Measurements from ENCODE around the gene ADAT2. TPM values are rescaled to one million over a fixed set of nuclear protein-coding genes. Genes with fewer than 3 reads are reported as not detected.

ADAT2 gene
- total and polyA plus RNA-seq, 10 of the 15 experiments (the other 5 are each of a cell fraction or from before 2014, with no cell fraction given), result 7.8 to 38.6 (median 17.3) TPM

DNA sequence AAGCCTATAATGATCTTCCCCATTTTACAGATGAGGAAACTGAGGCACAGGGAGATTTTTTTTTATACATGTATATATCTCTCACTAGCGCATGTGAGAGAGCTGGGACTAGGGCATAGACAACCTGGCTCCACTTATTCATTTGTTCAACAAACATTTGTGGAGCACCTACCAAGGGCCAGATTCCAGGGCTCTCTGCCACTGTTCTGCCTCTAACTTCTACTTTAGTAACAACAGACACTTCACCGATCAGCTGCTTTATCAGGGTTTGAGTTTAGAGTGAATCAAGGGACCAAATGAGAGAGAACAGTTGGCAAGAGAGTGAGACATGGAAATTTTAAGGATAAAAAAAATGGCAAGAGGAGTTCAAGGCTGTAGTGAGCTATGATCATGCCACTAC lies 7.4 kb downstream of the ADAT2 start:
- DNase-seq (ENCODE audit: low read depth, low spot score) (no peak), ATAC-seq (no peak), FAIRE-seq (no peak)
- Histone ChIP-seq H4K20me1 (ENCODE audit: control insufficient read depth, insufficient read depth) (no peaks in the 10 kb centered on the region), H3K4me1 (ENCODE audit: control insufficient read depth, insufficient read depth, low read length) (no peaks in the 10 kb centered on the region), H3K9me3 (replicated peaks; ENCODE audit: control insufficient read depth, insufficient read depth, low read length) (no peaks in the 10 kb centered on the region), H3K27ac (ENCODE audit: control insufficient read depth, insufficient read depth) (no peak overlapping the region), H3K4me2 (ENCODE audit: control insufficient read depth, insufficient read depth) (no peak overlapping the region), H3K36me3 (ENCODE audit: control insufficient read depth in 2 of 2, insufficient read depth in 2 of 2, low read length in 1 of 2) (peaks cover 1 to 5% of the 10 kb centered on the region in 2 experiments; a peak in 1 of 4 replicates), H3K79me2 (ENCODE audit: control insufficient read depth, insufficient read depth, low read length) (no peaks in the 10 kb centered on the region; the same call in none of the 2 replicates), H2AFZ (ENCODE audit: control insufficient read depth, low read depth, low read length) (no peak overlapping the region), H3K9ac (ENCODE audit: control insufficient read depth, insufficient read depth, low read length) (no peak overlapping the region), H3K27me3 (replicated peaks in 1 of 2; ENCODE audit: control insufficient read depth in 2 of 2, insufficient read depth in 2 of 2, low read length in 1 of 2) (no peaks in the 10 kb centered on the region), H3K4me3 (no peak overlapping the region)
- ChIA-PET SMC1A (ENCODE audit: uncharacterized antibody, unreplicated experiment) (interaction anchor here (1.2 to 1.6 kb wide), 2 partner anchors 28 to 38 kb away, joined by 4 read pairs; no protein-coding TSS in a partner anchor), POLR2A (no interaction called here), CTCF (interaction anchor here (0.6 to 2.0 kb wide), 7 partner anchors 9 to 417 kb away, joined by 3 to 10 read pairs (median 3); no protein-coding TSS in a partner anchor), RAD21 (ENCODE audit: unreplicated experiment) (interaction anchor here (1.8 kb wide), 1 partner anchor 16 kb away, joined by 3 read pairs; no protein-coding TSS in a partner anchor)
- WGBS (ENCODE audit: insufficient coverage, insufficient replicate concordance, low lambda C conversion rate, missing lambda C conversion rate), result 100% methylated on average over 2 of the region's 2 CpGs
- in situ Hi-C loops (cut with MboI) (no loop called here), intact Hi-C loops (cut with micrococcal nuclease; ENCODE audit: unreplicated experiment) (no loop called here)
- BruUV-seq (replicated peaks), result no TSS peak
- TF ChIP-seq NBN (IDR thresholded peaks at IDR 0.05) (no peak), GATAD2B (conservative IDR thresholded peaks at IDR 0.05; ENCODE audit: low read depth) (no peak), EP300 (IDR thresholded peaks at IDR 0.05; ENCODE audit: borderline replicate concordance in 1 of 2, control insufficient read depth in 1 of 2, low read depth in 2 of 2, low read length in 2 of 2) (no peak), NFXL1 (IDR thresholded peaks at IDR 0.05; ENCODE audit: borderline replicate concordance) (no peak), WRNIP1 (IDR thresholded peaks at IDR 0.05; ENCODE audit: borderline replicate concordance, low read depth, low read length) (no peak), TCF12 (IDR thresholded peaks at IDR 0.05; ENCODE audit: low read depth, low read length) (no peak), JUND (IDR thresholded peaks at IDR 0.05; ENCODE audit: low read depth, low read length) (no peak), BRCA1 (IDR thresholded peaks at IDR 0.05; ENCODE audit: low read depth, low read length) (no peak), E4F1 (IDR thresholded peaks at IDR 0.05; ENCODE audit: borderline replicate concordance, partially characterized antibody) (no peak), SIN3A (IDR thresholded peaks at IDR 0.05; ENCODE audit: low read depth, low read length) (no peak), ETV6 (conservative IDR thresholded peaks at IDR 0.05 in 1 of 2, IDR thresholded peaks at IDR 0.05 in 1 of 2; ENCODE audit: borderline replicate concordance in 1 of 2, low read depth in 1 of 2) (no peak), MEF2B (IDR thresholded peaks at IDR 0.05; ENCODE audit: partially characterized antibody, poor library complexity, severe bottlenecking) (no peak)
- TF ChIP-seq, protein P1, sequence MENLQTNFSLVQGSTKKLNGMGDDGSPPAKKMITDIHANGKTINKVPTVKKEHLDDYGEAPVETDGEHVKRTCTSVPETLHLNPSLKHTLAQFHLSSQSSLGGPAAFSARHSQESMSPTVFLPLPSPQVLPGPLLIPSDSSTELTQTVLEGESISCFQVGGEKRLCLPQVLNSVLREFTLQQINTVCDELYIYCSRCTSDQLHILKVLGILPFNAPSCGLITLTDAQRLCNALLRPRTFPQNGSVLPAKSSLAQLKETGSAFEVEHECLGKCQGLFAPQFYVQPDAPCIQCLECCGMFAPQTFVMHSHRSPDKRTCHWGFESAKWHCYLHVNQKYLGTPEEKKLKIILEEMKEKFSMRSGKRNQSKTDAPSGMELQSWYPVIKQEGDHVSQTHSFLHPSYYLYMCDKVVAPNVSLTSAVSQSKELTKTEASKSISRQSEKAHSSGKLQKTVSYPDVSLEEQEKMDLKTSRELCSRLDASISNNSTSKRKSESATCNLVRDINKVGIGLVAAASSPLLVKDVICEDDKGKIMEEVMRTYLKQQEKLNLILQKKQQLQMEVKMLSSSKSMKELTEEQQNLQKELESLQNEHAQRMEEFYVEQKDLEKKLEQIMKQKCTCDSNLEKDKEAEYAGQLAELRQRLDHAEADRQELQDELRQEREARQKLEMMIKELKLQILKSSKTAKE (IDR thresholded peaks at IDR 0.05; ENCODE audit: low read depth, poor library complexity, severe bottlenecking), result no peak
- TF ChIP-seq, protein P2, sequence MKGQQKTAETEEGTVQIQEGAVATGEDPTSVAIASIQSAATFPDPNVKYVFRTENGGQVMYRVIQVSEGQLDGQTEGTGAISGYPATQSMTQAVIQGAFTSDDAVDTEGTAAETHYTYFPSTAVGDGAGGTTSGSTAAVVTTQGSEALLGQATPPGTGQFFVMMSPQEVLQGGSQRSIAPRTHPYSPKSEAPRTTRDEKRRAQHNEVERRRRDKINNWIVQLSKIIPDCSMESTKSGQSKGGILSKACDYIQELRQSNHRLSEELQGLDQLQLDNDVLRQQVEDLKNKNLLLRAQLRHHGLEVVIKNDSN (IDR thresholded peaks at IDR 0.05; ENCODE audit: borderline replicate concordance, extremely low read length, insufficient read depth, low read depth, low read length), result no peak

All from GM12878 (cell line).